Measurements from ENCODE around the gene MUSTN1.

Gene MUSTN1

DNA sequence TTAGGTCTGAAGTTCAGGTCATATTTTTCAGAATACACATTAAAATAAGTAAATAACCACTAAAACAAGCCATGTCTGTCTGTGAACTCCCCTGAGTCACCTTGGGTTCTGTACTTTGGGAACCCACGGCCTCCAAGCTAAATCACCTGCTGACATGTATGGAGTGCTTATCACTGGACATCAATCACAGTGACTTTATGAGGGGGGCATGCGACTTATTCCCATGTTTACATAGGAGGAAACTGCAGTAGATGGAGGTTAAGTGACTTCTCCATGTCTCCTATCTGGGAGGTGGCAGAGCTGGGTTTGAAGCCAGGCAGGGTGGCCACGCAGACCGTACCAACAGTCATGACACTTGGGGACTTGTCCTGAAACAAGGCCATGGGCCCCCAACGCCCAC lies 12.5 kb downstream of the MUSTN1 start:
- in situ Hi-C loops (cut with HindIII; ENCODE audit: low pct_unique_long_range_greater_than_20kb, low sequenced_read_pairs), result no loop called here
- DNase-seq (ENCODE audit: low read depth in 1 of 2, low spot score in 1 of 2), result no peak
- TF ChIP-seq JUND (IDR thresholded peaks at IDR 0.05; ENCODE audit: low read depth), result no peak

DNA sequence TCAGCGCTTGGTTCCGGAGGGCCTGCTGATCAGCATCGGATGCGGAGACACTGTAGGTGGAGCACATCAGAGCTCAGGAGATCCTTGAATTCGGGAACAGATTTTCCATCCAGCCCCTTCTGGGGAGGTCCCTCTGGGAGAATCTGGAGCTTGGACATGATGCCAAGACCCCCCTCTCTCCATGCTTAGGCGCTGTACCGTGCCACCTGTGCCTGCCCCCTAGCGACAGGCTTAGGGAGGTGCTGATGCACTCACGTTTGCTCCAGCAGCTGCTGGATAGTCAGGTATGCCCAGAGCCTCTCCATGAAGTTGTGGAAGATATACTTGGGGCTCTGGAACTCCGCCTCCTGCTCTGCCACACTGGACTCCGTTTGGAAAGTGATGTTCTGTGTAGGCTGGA lies 14.1 kb downstream of the MUSTN1 start:
- TF ChIP-seq JUND (IDR thresholded peaks at IDR 0.05; ENCODE audit: low read depth), result no peak
- in situ Hi-C loops (cut with HindIII; ENCODE audit: low pct_unique_long_range_greater_than_20kb, low sequenced_read_pairs), result no loop called here
- peak in 1 of 2 experiments; percentile 49 for DNase-seq (ENCODE audit: low read depth in 1 of 2, low spot score in 1 of 2)

DNA sequence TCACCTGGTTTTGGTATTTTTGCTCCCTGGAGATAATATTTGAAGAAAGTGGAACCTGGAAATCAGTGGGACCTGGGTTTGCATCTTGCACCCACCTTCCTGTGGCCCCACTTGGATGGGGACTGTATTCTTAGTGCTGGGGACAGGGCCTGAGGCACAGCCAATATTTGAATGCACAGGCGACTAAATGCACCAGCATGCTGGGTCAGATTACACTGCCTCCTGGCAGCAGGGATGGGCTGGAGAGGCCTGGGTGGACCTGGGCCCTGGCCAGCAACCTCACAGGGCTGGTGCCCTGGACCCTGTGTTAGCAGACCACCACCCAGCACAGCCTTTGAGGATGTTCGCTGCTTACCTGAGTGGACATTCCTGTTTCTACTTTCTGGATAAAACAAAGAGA lies 14.9 kb downstream of the MUSTN1 start:
- in situ Hi-C loops (cut with HindIII; ENCODE audit: low pct_unique_long_range_greater_than_20kb, low sequenced_read_pairs), result no loop called here
- DNase-seq (ENCODE audit: low read depth in 1 of 2, low spot score in 1 of 2), result no peak
- TF ChIP-seq JUND (IDR thresholded peaks at IDR 0.05; ENCODE audit: low read depth), result no peak

DNA sequence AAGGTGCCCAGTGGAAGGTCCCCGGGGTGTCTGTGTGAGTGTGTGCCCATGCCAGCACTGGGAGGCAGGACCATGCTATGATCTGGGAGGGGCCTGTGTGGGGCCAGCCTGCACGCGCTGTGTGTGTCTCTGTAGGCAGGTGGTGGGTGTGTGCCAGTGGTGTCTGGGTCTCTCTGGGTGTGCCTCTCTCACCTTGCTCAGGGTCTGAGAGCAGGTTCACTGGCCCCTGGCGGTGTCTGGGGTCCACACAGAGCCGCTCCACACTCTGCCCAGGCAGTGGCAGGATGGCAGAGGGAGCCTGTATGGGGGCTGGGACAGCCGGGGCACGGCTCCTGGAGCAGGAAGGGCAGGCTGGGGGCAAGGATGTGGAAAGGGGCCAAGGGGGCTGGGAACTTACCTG lies 17.0 kb downstream of the MUSTN1 start:
- in situ Hi-C loops (cut with HindIII; ENCODE audit: low pct_unique_long_range_greater_than_20kb, low sequenced_read_pairs), result no loop called here
- no peak for TF ChIP-seq JUND (IDR thresholded peaks at IDR 0.05; ENCODE audit: low read depth)
- DNase-seq (ENCODE audit: low read depth in 1 of 2, low spot score in 1 of 2), result no peak

DNA sequence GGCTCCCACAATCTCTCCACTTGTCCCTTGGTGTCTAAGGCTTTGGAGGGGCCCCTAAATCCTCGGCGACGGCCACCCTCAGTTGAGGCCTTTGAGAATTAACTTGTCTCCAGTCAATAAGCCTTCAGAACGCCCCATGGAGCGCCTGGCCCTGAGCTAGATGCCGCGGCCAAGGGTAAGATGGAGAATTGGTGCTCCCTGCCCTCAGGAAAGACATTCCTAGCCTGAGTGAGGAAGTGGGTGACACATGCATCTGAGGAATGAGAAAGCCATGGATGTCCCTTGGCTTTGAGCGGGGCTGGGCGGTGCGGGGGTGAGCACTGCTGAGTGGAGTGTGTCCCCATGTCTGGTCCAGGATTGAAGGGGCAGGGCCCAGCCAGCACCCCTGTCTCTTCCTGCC lies 17.6 kb downstream of the MUSTN1 start:
- in situ Hi-C loops (cut with HindIII; ENCODE audit: low pct_unique_long_range_greater_than_20kb, low sequenced_read_pairs), result no loop called here
- TF ChIP-seq JUND (IDR thresholded peaks at IDR 0.05; ENCODE audit: low read depth), result no peak
- no peak for DNase-seq (ENCODE audit: low read depth in 1 of 2, low spot score in 1 of 2)

DNA sequence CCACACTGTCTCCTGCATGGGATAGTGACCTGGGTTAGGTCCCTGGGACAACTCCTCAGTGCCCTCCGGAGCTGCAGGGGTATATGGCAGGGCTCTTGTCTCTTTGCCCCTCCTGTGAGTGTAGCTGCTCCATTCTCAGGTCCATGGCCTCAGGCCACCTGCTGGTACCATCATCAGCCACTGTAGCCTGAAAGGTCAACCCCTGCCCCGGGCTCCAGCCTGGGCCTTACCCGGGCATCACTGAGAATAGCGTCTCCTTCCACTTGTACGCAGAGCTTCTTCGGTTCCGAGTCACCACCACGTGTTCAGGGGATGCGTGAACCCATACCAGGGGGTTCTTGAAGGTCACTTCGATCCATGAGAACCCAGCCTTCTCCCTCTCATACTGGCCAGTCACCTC lies 18.2 kb downstream of the MUSTN1 start:
- no peak for DNase-seq (ENCODE audit: low read depth in 1 of 2, low spot score in 1 of 2)
- in situ Hi-C loops (cut with HindIII; ENCODE audit: low pct_unique_long_range_greater_than_20kb, low sequenced_read_pairs), result no loop called here
- TF ChIP-seq JUND (IDR thresholded peaks at IDR 0.05; ENCODE audit: low read depth), result no peak

DNA sequence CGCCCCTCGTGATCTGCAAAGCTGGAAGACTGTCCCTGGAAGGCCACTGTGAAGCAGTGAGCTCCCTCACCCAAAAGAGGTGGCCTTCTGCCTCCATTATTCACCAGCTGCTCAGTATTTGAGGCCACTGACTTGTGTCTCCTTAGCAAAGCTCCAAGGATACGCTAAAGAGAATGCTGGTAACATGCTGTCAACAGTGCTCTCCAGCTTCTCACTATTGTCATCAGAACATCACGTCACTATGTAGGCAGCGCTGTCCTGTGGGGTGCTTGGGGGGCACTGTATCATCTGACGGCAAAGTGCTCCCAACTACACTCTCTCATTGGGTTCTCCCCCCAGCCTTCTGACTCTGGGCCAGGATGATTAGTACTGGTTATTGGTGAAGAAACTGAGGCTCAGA lies 18.6 kb downstream of the MUSTN1 start:
- no peak for DNase-seq (ENCODE audit: low read depth in 1 of 2, low spot score in 1 of 2)
- TF ChIP-seq JUND (IDR thresholded peaks at IDR 0.05; ENCODE audit: low read depth), result no peak
- in situ Hi-C loops (cut with HindIII; ENCODE audit: low pct_unique_long_range_greater_than_20kb, low sequenced_read_pairs), result no loop called here

DNA sequence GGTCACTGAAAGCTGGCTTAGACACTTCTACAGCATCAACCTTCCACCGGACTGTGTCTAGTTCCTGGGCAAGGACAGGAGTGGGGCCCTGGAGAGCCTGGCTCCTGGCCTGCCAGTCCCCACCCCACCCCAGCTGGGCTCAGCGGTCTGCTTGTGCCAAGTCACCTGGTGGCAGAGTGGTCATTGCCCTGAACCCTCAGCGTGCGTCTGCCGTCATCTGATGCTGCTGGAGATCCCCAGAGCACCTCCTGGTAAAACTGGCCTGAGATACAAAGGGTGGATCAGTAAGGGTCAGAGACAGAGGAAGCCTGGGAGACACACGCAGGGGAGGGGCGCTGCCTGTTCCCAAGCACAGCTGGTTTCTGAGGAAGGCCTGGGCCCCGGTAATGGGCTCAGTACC lies 21.0 kb downstream of the MUSTN1 start:
- in situ Hi-C loops (cut with HindIII; ENCODE audit: low pct_unique_long_range_greater_than_20kb, low sequenced_read_pairs), result no loop called here
- TF ChIP-seq JUND (IDR thresholded peaks at IDR 0.05; ENCODE audit: low read depth), result no peak
- DNase-seq (ENCODE audit: low read depth in 1 of 2, low spot score in 1 of 2), result no peak

DNA sequence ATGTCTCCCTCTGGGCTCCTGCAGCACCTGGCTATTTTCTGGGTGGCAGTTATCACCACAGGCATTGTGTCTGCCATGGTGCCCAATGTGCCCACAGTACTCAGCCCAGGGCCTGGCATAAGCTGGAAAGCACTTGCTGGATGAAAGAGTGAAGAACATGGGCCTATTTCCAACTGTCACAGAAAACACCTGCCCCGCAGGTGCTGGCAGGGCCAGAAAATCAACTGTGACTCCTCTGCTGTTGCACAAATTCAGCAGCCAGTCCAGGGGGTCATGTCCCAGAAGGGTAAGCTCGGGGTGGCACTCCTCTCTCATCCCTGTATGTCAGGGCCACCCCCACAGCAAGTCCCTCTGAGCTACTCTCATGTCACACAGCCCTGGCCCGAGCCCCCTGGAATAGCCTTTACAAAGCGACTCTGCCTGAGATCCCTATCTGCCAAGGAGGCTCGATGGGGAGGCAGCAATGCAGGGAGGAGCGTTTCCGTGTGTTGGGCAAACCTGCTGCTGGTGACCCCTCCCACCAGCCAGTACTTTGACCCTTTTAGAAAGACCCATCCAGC lies 23.3 kb downstream of the MUSTN1 start:
- TF ChIP-seq JUND (IDR thresholded peaks at IDR 0.05; ENCODE audit: low read depth), result no peak
- DNase-seq (ENCODE audit: low read depth in 1 of 2, low spot score in 1 of 2), result no peak
- in situ Hi-C loops (cut with HindIII; ENCODE audit: low pct_unique_long_range_greater_than_20kb, low sequenced_read_pairs), result no loop called here

DNA sequence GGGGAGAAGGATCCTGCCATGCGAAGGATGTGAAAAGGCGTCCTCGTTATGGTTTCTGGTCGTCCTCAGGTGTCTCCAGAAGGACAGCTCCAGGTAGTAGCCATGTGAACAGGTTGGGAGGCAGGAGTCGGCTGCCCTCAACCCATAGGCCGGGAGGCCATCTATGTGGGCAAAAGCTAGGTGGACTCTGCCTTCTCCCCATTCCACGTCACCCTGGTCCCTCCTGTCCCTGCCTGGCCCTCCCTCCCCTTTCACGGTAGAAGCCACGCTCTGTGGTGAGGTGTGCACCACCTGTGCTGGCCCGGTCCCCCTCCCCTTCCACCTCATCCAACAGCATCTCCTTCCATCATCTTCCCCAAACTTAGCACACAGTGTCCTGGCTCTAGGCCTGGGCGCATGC lies 23.9 kb downstream of the MUSTN1 start:
- DNase-seq (ENCODE audit: low read depth in 1 of 2, low spot score in 1 of 2), result no peak
- no peak for TF ChIP-seq JUND (IDR thresholded peaks at IDR 0.05; ENCODE audit: low read depth)
- in situ Hi-C loops (cut with HindIII; ENCODE audit: low pct_unique_long_range_greater_than_20kb, low sequenced_read_pairs), result no loop called here

DNA sequence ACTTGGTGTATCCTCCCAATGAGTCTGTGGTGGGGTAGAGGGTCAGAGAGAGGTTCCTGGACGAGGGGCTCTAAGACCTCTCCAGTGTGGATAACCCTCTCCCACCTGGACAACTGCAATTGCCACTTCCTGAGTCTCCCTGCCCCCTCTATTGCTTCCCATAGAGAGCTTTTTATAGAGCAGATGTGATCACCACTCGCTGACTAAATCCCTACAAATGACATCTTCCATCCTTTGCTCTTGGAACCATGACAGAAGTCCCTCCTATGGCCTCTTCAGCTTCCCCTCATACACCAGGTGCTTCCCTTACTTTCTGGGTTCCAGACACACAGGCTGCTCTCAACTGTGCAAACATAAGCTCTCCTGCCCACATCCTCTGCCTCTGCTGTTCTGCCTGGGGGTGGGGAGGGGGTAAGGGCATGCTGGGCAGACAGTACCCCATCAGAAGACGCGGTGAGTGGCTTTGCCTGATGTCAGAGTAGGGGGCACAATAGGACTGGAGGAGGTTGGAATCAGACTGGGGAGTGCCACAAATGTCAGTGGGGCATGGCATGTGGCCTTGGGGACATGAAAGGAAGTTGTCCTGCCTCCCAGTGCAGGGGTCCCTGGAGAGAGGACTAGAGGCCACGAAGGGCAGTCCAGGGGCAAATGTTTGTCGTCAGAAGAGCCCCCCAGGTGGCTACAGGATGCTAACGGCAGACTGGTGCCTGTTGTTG lies 25.0 kb downstream of the MUSTN1 start:
- no peak for DNase-seq (ENCODE audit: low read depth in 1 of 2, low spot score in 1 of 2)
- no peak for TF ChIP-seq JUND (IDR thresholded peaks at IDR 0.05; ENCODE audit: low read depth)

DNA sequence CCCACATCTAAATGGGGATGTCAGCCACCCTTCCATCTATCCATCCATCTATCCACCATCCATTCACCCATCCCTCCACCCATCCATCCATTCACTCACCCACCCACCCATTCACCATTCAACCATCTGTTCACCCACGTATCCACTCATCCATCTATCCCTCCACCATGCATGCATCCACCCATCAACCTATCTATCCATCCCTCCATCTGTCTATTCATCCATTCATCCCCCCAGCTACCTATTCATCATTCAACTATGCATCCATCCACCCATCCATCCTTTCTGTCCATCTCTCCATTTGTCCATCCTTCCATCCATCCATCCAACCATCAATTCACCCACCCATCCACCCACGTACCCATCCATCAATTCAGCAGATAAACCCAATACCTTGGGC lies 25.7 kb downstream of the MUSTN1 start:
- in situ Hi-C loops (cut with HindIII; ENCODE audit: low pct_unique_long_range_greater_than_20kb, low sequenced_read_pairs), result no loop called here
- no peak for DNase-seq (ENCODE audit: low read depth in 1 of 2, low spot score in 1 of 2)
- TF ChIP-seq JUND (IDR thresholded peaks at IDR 0.05; ENCODE audit: low read depth), result no peak

More for the DNA sequence above, 25.0 kb downstream of the MUSTN1 start:
- in situ Hi-C loops (cut with HindIII; ENCODE audit: low pct_unique_long_range_greater_than_20kb, low sequenced_read_pairs), result no loop called here

DNA sequence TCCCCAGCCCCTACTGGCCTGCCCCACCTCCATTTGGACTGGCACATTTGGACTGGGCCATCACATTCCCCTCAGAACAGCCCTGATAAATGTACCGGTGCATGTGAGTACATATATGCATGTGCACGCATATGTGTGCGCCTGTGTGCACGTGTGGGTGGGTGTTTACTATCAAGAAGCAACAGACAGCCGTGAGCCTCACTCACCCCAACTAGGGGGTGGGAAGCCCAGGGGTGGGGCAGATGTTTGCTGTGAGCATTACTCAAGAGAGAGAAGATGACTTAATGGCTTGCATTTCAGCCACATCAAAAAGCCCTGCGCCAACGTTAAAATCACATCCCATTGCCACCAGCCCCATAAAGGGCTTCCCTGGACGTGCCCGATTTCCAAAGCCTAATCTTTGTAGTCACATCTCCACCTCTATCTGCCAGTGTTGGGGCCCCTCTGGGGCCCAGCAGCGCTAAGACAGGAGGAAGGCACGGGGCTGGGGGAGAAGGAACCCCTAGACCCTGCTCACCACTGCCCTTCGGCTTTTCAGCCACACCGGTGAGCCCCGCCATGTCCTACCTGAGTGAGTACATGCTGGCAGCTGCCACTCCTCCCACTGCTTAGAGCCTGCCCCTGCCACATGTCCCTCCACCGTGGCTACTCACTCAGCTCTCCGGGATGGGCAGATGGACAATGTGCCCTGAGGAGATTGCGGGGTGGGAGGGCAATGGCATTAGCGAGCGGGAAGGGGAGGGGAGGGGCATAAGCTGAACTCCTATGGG lies 29.4 kb downstream of the MUSTN1 start:
- no peak for TF ChIP-seq JUND (IDR thresholded peaks at IDR 0.05; ENCODE audit: low read depth)
- no peak for DNase-seq (ENCODE audit: low read depth in 1 of 2, low spot score in 1 of 2)
- in situ Hi-C loops (cut with HindIII; ENCODE audit: low pct_unique_long_range_greater_than_20kb, low sequenced_read_pairs), result no loop called here

Data from T47D (cell line).